K562 (cell line): ENCODE measurements around the gene SMCO1. TPM values are rescaled to one million over a fixed set of nuclear protein-coding genes. Genes with fewer than 3 reads are reported as not detected.

Experiments
- BHLHE40 ChIP-seq: IDR thresholded peaks from 2 replicates; pipeline ENCODE4 v1.6.1; 2011; ENCODE audit warnings: low read length, improper control_type of control experiment
- CTBP1 ChIP-seq: fragments of 450-650 bp; IDR thresholded peaks from 2 replicates; pipeline ENCODE4 v1.6.1; 2016; ENCODE audit warnings: borderline replicate concordance
- SIX5 ChIP-seq, 2 experiments: IDR thresholded peaks; 2 replicates each; pipeline ENCODE4 v1.6.1; 2011; ENCODE audit warnings: low read length in 2 of 2, borderline replicate concordance in 1 of 2, low read depth in 1 of 2, mild to moderate bottlenecking in 1 of 2, moderate library complexity in 1 of 2; ENCODE audit not compliant: insufficient read depth in 1 of 2
- STAG1 ChIP-seq: sonication (generic); formaldehyde crosslinking; IDR thresholded peaks from 2 replicates; pipeline ENCODE4 v1.5.0; 2020; ENCODE audit warnings: missing genetic modification reagents, borderline replicate concordance
- XRCC4 ChIP-seq: IDR thresholded peaks from one replicate; pipeline ENCODE4 v1.6.1; 2011; ENCODE audit not compliant: insufficient read depth, insufficient read length; ENCODE audit errors: extremely low read depth
- polyA plus RNA-seq, 8 experiments: library from polyadenylated mRNA; depleted of rRNA in 4 of 8; stranded (reverse) in 5 of 8; unstranded in 3 of 8; fragments of >200 nt; fragmentation: Nextera tagmentation in 2 of 8; fragmentation: Illumina TruSeq in 1 of 8; extraction: Ambion mirVana in 2 of 8; extraction: Trizol in 1 of 8; gene quantifications; 2 replicates each; pipeline versions ENCODE4 v1.2.1 to v1.2.3, GENCODE V29; 2011 to 2014; ENCODE audit warnings: inconsistent platforms in 1 of 8, missing spikeins in 1 of 8
- total RNA-seq, 7 experiments: library from RNA; depleted of rRNA in 6 of 7; stranded (reverse); fragments of >200 nt in 6 of 7; fragmentation: Illumina TruSeq in 2 of 7; extraction: Trizol in 2 of 7; gene quantifications; 2 replicates each; pipeline versions ENCODE4 v1.2.1 to v1.2.3, GENCODE V29; 2011 to 2021; ENCODE audit warnings: low replicate concordance in 1 of 7
- TF ChIP-seq, protein P1 (sequence below): fragments of 450-650 bp; IDR thresholded peaks from 2 replicates; pipeline ENCODE4 v1.6.1; 2016; ENCODE audit warnings: mild to moderate bottlenecking, moderate library complexity
- TF ChIP-seq, protein P2 (sequence below): sonication (generic); formaldehyde crosslinking; IDR thresholded peaks from 2 replicates; pipeline ENCODE4 v1.4.0; 2020; ENCODE audit warnings: mild to moderate bottlenecking, missing genetic modification reagents
- TF ChIP-seq, protein P3 (sequence below), 2 experiments: IDR thresholded peaks; 2 replicates each; pipeline ENCODE4 v1.6.1; 2011; ENCODE audit warnings: borderline replicate concordance in 1 of 2, control low read depth in 1 of 2, low read depth in 1 of 2, low read length in 1 of 2, mild to moderate bottlenecking in 1 of 2, mixed read lengths in 1 of 2, moderate library complexity in 1 of 2; ENCODE audit not compliant: insufficient read depth in 1 of 2, insufficient read length in 1 of 2, poor library complexity in 1 of 2, severe bottlenecking in 1 of 2; ENCODE audit errors: extremely low read depth in 1 of 2

SMCO1 gene
- total and polyA plus RNA-seq, 9 of the 15 experiments (the other 6 are each of a cell fraction or from before 2014, with no cell fraction given), result 0.05 to 0.35 (median 0.12) TPM; not detected in 5

DNA sequence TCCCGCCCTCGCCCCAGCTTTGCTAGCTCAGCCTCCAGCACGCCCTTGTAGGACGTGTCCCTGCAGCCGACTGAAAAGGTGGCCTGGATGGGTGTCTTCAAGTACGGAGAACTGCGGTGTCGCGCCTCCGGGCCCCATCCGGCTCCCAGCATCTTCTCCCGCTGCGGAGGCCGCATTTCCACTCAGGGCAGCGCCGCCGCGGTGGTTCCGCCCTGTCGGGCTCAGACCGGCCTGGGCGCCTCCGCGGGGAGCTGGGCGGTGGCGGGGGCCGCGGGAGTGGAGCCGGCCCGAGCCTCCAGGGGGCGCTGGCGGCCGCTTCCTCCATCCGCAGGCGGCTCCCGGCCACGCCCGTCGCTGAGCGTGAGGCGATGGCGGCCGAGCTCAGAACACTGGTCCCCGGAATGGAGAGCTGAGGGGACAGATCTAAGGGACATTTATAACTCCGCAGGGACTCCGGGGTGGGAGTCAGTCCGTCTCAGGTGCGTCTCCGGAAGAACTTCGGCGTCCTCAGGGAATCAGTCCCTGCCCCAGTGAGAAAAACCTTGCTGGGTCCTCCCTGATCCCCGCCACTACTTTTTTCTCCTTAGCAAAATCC lies 13.6 kb upstream of the SMCO1 start (continued):
- TF ChIP-seq, protein P1, sequence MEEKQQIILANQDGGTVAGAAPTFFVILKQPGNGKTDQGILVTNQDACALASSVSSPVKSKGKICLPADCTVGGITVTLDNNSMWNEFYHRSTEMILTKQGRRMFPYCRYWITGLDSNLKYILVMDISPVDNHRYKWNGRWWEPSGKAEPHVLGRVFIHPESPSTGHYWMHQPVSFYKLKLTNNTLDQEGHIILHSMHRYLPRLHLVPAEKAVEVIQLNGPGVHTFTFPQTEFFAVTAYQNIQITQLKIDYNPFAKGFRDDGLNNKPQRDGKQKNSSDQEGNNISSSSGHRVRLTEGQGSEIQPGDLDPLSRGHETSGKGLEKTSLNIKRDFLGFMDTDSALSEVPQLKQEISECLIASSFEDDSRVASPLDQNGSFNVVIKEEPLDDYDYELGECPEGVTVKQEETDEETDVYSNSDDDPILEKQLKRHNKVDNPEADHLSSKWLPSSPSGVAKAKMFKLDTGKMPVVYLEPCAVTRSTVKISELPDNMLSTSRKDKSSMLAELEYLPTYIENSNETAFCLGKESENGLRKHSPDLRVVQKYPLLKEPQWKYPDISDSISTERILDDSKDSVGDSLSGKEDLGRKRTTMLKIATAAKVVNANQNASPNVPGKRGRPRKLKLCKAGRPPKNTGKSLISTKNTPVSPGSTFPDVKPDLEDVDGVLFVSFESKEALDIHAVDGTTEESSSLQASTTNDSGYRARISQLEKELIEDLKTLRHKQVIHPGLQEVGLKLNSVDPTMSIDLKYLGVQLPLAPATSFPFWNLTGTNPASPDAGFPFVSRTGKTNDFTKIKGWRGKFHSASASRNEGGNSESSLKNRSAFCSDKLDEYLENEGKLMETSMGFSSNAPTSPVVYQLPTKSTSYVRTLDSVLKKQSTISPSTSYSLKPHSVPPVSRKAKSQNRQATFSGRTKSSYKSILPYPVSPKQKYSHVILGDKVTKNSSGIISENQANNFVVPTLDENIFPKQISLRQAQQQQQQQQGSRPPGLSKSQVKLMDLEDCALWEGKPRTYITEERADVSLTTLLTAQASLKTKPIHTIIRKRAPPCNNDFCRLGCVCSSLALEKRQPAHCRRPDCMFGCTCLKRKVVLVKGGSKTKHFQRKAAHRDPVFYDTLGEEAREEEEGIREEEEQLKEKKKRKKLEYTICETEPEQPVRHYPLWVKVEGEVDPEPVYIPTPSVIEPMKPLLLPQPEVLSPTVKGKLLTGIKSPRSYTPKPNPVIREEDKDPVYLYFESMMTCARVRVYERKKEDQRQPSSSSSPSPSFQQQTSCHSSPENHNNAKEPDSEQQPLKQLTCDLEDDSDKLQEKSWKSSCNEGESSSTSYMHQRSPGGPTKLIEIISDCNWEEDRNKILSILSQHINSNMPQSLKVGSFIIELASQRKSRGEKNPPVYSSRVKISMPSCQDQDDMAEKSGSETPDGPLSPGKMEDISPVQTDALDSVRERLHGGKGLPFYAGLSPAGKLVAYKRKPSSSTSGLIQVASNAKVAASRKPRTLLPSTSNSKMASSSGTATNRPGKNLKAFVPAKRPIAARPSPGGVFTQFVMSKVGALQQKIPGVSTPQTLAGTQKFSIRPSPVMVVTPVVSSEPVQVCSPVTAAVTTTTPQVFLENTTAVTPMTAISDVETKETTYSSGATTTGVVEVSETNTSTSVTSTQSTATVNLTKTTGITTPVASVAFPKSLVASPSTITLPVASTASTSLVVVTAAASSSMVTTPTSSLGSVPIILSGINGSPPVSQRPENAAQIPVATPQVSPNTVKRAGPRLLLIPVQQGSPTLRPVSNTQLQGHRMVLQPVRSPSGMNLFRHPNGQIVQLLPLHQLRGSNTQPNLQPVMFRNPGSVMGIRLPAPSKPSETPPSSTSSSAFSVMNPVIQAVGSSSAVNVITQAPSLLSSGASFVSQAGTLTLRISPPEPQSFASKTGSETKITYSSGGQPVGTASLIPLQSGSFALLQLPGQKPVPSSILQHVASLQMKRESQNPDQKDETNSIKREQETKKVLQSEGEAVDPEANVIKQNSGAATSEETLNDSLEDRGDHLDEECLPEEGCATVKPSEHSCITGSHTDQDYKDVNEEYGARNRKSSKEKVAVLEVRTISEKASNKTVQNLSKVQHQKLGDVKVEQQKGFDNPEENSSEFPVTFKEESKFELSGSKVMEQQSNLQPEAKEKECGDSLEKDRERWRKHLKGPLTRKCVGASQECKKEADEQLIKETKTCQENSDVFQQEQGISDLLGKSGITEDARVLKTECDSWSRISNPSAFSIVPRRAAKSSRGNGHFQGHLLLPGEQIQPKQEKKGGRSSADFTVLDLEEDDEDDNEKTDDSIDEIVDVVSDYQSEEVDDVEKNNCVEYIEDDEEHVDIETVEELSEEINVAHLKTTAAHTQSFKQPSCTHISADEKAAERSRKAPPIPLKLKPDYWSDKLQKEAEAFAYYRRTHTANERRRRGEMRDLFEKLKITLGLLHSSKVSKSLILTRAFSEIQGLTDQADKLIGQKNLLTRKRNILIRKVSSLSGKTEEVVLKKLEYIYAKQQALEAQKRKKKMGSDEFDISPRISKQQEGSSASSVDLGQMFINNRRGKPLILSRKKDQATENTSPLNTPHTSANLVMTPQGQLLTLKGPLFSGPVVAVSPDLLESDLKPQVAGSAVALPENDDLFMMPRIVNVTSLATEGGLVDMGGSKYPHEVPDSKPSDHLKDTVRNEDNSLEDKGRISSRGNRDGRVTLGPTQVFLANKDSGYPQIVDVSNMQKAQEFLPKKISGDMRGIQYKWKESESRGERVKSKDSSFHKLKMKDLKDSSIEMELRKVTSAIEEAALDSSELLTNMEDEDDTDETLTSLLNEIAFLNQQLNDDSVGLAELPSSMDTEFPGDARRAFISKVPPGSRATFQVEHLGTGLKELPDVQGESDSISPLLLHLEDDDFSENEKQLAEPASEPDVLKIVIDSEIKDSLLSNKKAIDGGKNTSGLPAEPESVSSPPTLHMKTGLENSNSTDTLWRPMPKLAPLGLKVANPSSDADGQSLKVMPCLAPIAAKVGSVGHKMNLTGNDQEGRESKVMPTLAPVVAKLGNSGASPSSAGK, result peak; percentile 62
- TF ChIP-seq SIX5 (IDR thresholded peaks at IDR 0.05; ENCODE audit: borderline replicate concordance in 1 of 2, insufficient read depth in 1 of 2, low read depth in 1 of 2, low read length in 2 of 2) (no peak), CTBP1 (peak; percentile 97), STAG1 (CRISPR knock-in tag) (peak; percentile 93), BHLHE40 (0 out of 2 replicates have a peak, but pooled peaks have one; percentile 13), XRCC4 (no peak)
- TF ChIP-seq, protein P2, sequence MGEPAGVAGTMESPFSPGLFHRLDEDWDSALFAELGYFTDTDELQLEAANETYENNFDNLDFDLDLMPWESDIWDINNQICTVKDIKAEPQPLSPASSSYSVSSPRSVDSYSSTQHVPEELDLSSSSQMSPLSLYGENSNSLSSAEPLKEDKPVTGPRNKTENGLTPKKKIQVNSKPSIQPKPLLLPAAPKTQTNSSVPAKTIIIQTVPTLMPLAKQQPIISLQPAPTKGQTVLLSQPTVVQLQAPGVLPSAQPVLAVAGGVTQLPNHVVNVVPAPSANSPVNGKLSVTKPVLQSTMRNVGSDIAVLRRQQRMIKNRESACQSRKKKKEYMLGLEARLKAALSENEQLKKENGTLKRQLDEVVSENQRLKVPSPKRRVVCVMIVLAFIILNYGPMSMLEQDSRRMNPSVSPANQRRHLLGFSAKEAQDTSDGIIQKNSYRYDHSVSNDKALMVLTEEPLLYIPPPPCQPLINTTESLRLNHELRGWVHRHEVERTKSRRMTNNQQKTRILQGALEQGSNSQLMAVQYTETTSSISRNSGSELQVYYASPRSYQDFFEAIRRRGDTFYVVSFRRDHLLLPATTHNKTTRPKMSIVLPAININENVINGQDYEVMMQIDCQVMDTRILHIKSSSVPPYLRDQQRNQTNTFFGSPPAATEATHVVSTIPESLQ (CRISPR knock-in tag), result no peak
- TF ChIP-seq, protein P3, sequence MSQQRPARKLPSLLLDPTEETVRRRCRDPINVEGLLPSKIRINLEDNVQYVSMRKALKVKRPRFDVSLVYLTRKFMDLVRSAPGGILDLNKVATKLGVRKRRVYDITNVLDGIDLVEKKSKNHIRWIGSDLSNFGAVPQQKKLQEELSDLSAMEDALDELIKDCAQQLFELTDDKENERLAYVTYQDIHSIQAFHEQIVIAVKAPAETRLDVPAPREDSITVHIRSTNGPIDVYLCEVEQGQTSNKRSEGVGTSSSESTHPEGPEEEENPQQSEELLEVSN (IDR thresholded peaks at IDR 0.05; ENCODE audit: borderline replicate concordance in 1 of 2, extremely low read depth in 1 of 2, insufficient read depth in 1 of 2, insufficient read length in 1 of 2, low read depth in 1 of 2, low read length in 1 of 2, poor library complexity in 1 of 2, severe bottlenecking in 1 of 2), result peak in 1 of 2 experiments; percentile 45
